GM12878 (cell line): Measurements from ENCODE around the gene FHIP2A. TPM values are rescaled to one million over a fixed set of nuclear protein-coding genes. Genes with fewer than 3 reads are reported as not detected.

Source experiments
- BACH1 ChIP-seq: fragments of 450-650 bp; IDR thresholded peaks from 2 replicates; pipeline ENCODE4 v1.6.1; 2017; ENCODE audit warnings: mild to moderate bottlenecking, borderline replicate concordance
- CBX5 ChIP-seq: sonication (generic); IDR thresholded peaks from 2 replicates; pipeline ENCODE4 v1.6.1; 2016; ENCODE audit warnings: low read depth, moderate library complexity, mild to moderate bottlenecking, inconsistent platforms
- CREB1 ChIP-seq: IDR thresholded peaks from 2 replicates; pipeline ENCODE4 v1.6.1; 2012; ENCODE audit warnings: low read depth, mild to moderate bottlenecking, inconsistent platforms
- CTCF ChIP-seq, 3 experiments: IDR thresholded peaks in 2 of 3; conservative IDR thresholded peaks in 1 of 3; 2 replicates each; pipeline ENCODE4 v1.5.1; 2011; ENCODE audit warnings: low read depth in 3 of 3, low read length in 3 of 3, mild to moderate bottlenecking in 3 of 3, control low read depth in 2 of 3, moderate library complexity in 2 of 3, inconsistent platforms in 1 of 3, mixed read lengths in 1 of 3; ENCODE audit not compliant: control insufficient read depth in 2 of 3, insufficient read depth in 1 of 3; ENCODE audit errors: extremely low read depth in 1 of 3
- EP300 ChIP-seq, 2 experiments: fragments of 150-350 bp in 1 of 2; IDR thresholded peaks; 2 replicates each; pipeline ENCODE4 v1.6.1; 2011 to 2012; ENCODE audit warnings: low read depth in 2 of 2, low read length in 2 of 2, borderline replicate concordance in 1 of 2, improper control_type of control experiment in 1 of 2, inconsistent platforms in 1 of 2; ENCODE audit not compliant: control insufficient read depth in 1 of 2
- FOXM1 ChIP-seq: IDR thresholded peaks from 2 replicates; pipeline ENCODE4 v1.6.1; 2012; ENCODE audit warnings: low read depth, mild to moderate bottlenecking, inconsistent platforms, low read length, moderate library complexity
- HCFC1 ChIP-seq: fragments of 150-350 bp; IDR thresholded peaks from 2 replicates; pipeline ENCODE4 v1.6.1; 2014; ENCODE audit warnings: low read length
- HDAC2 ChIP-seq: fragments of 200-600 bp; sonication (generic); IDR thresholded peaks from 2 replicates; pipeline ENCODE4 v1.6.1; 2017
- HDAC6 ChIP-seq: fragments of 200-600 bp; sonication (generic); IDR thresholded peaks from one replicate; pipeline ENCODE4 v1.8.0; 2017; ENCODE audit warnings: antibody characterized with exemption; ENCODE audit not compliant: unreplicated experiment
- IKZF2 ChIP-seq, 2 experiments: fragments of 450-650 bp; IDR thresholded peaks; 2 replicates each; pipeline ENCODE4 v1.6.1; 2017; ENCODE audit warnings: mild to moderate bottlenecking in 2 of 2, moderate library complexity in 2 of 2
- IRF4 ChIP-seq: IDR thresholded peaks from 2 replicates; pipeline ENCODE4 v1.6.1; 2011; ENCODE audit warnings: low read depth, low read length
- IRF5 ChIP-seq: fragments of 450-650 bp; IDR thresholded peaks from 2 replicates; pipeline ENCODE4 v1.6.1; 2017; ENCODE audit warnings: borderline replicate concordance
- JUNB ChIP-seq: IDR thresholded peaks from 2 replicates; pipeline ENCODE4 v1.6.1; 2016; ENCODE audit warnings: antibody characterized with exemption, mild to moderate bottlenecking
- LARP7 ChIP-seq: fragments of 450-650 bp; IDR thresholded peaks from 2 replicates; pipeline ENCODE4 v1.6.1; 2017; ENCODE audit warnings: mild to moderate bottlenecking
- MTA3 ChIP-seq: IDR thresholded peaks from 2 replicates; pipeline ENCODE4 v1.6.1; 2012; ENCODE audit warnings: low read length, inconsistent platforms, borderline replicate concordance
- NFIC ChIP-seq: IDR thresholded peaks from 2 replicates; pipeline ENCODE4 v1.6.1; 2012; ENCODE audit warnings: low read depth, mild to moderate bottlenecking, inconsistent platforms, low read length, moderate library complexity
- POLR2AphosphoS5 ChIP-seq: IDR thresholded peaks from 2 replicates; pipeline ENCODE4 v1.6.1; 2011; ENCODE audit warnings: mild to moderate bottlenecking, low read length, inconsistent platforms
- POU2F2 ChIP-seq: IDR thresholded peaks from 3 replicates; pipeline ENCODE4 v1.6.1; 2011; ENCODE audit warnings: low read depth, mild to moderate bottlenecking, low read length, borderline replicate concordance
- RCOR1 ChIP-seq: conservative IDR thresholded peaks from 2 replicates; pipeline ENCODE4 v1.6.1; 2012; ENCODE audit warnings: low read depth, low read length, improper control_type of control experiment
- RUNX3 ChIP-seq: IDR thresholded peaks from 2 replicates; pipeline ENCODE4 v1.6.1; 2012; ENCODE audit warnings: low read length, inconsistent platforms
- SP1 ChIP-seq: IDR thresholded peaks from one replicate; pipeline ENCODE4 v1.6.1; 2011; ENCODE audit warnings: low read depth, low read length
- SRF ChIP-seq, 2 experiments: IDR thresholded peaks; 2 replicates each; pipeline ENCODE4 v1.6.1; 2011; ENCODE audit warnings: low read depth in 2 of 2, low read length in 2 of 2, mild to moderate bottlenecking in 1 of 2, moderate library complexity in 1 of 2
- TAF1 ChIP-seq: IDR thresholded peaks from 2 replicates; pipeline ENCODE4 v1.6.1; 2011; ENCODE audit warnings: mild to moderate bottlenecking, low read depth, low read length, borderline replicate concordance
- TCF3 ChIP-seq: IDR thresholded peaks from 2 replicates; pipeline ENCODE4 v1.6.1; 2012; ENCODE audit warnings: low read depth, mild to moderate bottlenecking, low read length, borderline replicate concordance; ENCODE audit not compliant: insufficient read depth
- USF1 ChIP-seq: IDR thresholded peaks from 2 replicates; pipeline ENCODE4 v1.6.1; 2011; ENCODE audit warnings: borderline replicate concordance, low read depth, mild to moderate bottlenecking, moderate library complexity, mixed read lengths, low read length; ENCODE audit not compliant: insufficient read depth; ENCODE audit errors: extremely low read length
- WRNIP1 ChIP-seq: IDR thresholded peaks from 2 replicates; pipeline ENCODE4 v1.6.1; 2011; ENCODE audit warnings: low read depth, low read length, improper control_type of control experiment, borderline replicate concordance
- polyA plus RNA-seq, 11 experiments: library from polyadenylated mRNA; depleted of rRNA in 4 of 11; unstranded in 6 of 11; stranded (reverse) in 5 of 11; fragments of >200 nt; fragmentation: Nextera tagmentation in 4 of 11; fragmentation: Illumina TruSeq in 1 of 11; extraction: Ambion mirVana in 4 of 11; extraction: Trizol in 1 of 11; gene quantifications; 1 replicate in 1 of 11; 2 replicates in 10 of 11; pipeline versions ENCODE4 v1.2.1 to v1.2.3, GENCODE V29; 2011 to 2016; ENCODE audit warnings: inconsistent platforms in 2 of 11, missing spikeins in 2 of 11, low read depth in 1 of 11
- total RNA-seq, 4 experiments: library from RNA; depleted of rRNA in 3 of 4; stranded (reverse); fragments of >200 nt in 3 of 4; fragmentation: Illumina TruSeq in 1 of 4; extraction: Trizol in 1 of 4; gene quantifications; 2 replicates each; pipeline versions ENCODE4 v1.2.1 to v1.2.3, GENCODE V29; 2013 to 2021

FHIP2A gene
- total and polyA plus RNA-seq, 10 of the 15 experiments (the other 5 are each of a cell fraction or from before 2014, with no cell fraction given), result 6.8 to 30.4 (median 17.0) TPM

- peak in 1 of 2 experiments; percentile 68; a peak in 1 of 4 replicates for TF ChIP-seq SRF (IDR thresholded peaks at IDR 0.05; ENCODE audit: low read depth in 2 of 2, low read length in 2 of 2)
- no peak for TF ChIP-seq SP1
- TF ChIP-seq TCF3, result no peak
- TF ChIP-seq IRF4, result peak; percentile 96
- TF ChIP-seq BACH1, result no peak; the same call in 1 of the 2 replicates
- TF ChIP-seq FOXM1, result peak; percentile 96
- no peak for TF ChIP-seq IRF5
- TF ChIP-seq POU2F2, result 0 out of 3 replicates have a peak, but pooled peaks have one; percentile 20
- peak; percentile 80; the same call in 1 of the 2 replicates for TF ChIP-seq CBX5
- TF ChIP-seq IKZF2 (IDR thresholded peaks at IDR 0.05), result peak; percentile 19 to 49; a peak in 3 of 4 replicates
- no peak for TF ChIP-seq HCFC1
- TF ChIP-seq LARP7, result no peak
- TF ChIP-seq RCOR1, result no peak
- TF ChIP-seq TAF1, result peak; percentile 30; the same call in 1 of the 2 replicates
- peak; percentile 99 for TF ChIP-seq JUNB
- TF ChIP-seq HDAC2, result no peak
- TF ChIP-seq HDAC6, result no peak
- TF ChIP-seq EP300 (IDR thresholded peaks at IDR 0.05; ENCODE audit: borderline replicate concordance in 1 of 2, control insufficient read depth in 1 of 2, low read depth in 2 of 2, low read length in 2 of 2), result peak; percentile 76 to 79; a peak in 2 of 4 replicates
- TF ChIP-seq WRNIP1, result no peak
- TF ChIP-seq CREB1, result peak; percentile 47; the same call in 1 of the 2 replicates
- TF ChIP-seq USF1, result no peak
- peak; percentile 95 for TF ChIP-seq NFIC
- no peak for TF ChIP-seq CTCF (IDR thresholded peaks at IDR 0.05 in 2 of 3, conservative IDR thresholded peaks at IDR 0.05 in 1 of 3; ENCODE audit: control insufficient read depth in 2 of 3, extremely low read depth in 1 of 3, insufficient read depth in 1 of 3, low read depth in 3 of 3, low read length in 3 of 3)
- TF ChIP-seq POLR2AphosphoS5, result no peak
- TF ChIP-seq MTA3, result peak; percentile 54; the same call in 1 of the 2 replicates
- peak; percentile 71 for TF ChIP-seq RUNX3
These were observed 4.1 kb downstream of the FHIP2A start (continued) for GRCh38 chr10:114825513-114826253.
